HEK293T (cell line): ENCODE data around the gene FAM13C.

Source experiments
- BHLHE40 ChIP-seq: fragments of 450-650 bp; IDR thresholded peaks from 2 replicates; pipeline ENCODE4 v1.6.1; 2016; ENCODE audit warnings: mild to moderate bottlenecking, moderate library complexity, borderline replicate concordance
- ELF4 ChIP-seq: fragments of 450-650 bp; IDR thresholded peaks from 2 replicates; pipeline ENCODE4 v1.6.1; 2017; ENCODE audit warnings: antibody characterized with exemption
- FOXA1 ChIP-seq: fragments of 450-650 bp; IDR thresholded peaks from 2 replicates; pipeline ENCODE4 v1.6.1; 2016; ENCODE audit warnings: mild to moderate bottlenecking
- FOXM1 ChIP-seq: fragments of 450-650 bp; IDR thresholded peaks from 2 replicates; pipeline ENCODE4 v1.6.1; 2017; ENCODE audit warnings: mild to moderate bottlenecking, borderline replicate concordance
- HDGF ChIP-seq: fragments of 450-650 bp; IDR thresholded peaks from 2 replicates; pipeline ENCODE4 v1.6.1; 2017; ENCODE audit warnings: antibody characterized with exemption, borderline replicate concordance
- L3MBTL2 ChIP-seq: fragments of 450-650 bp; conservative IDR thresholded peaks from 2 replicates; pipeline ENCODE4 v1.6.1; 2016; ENCODE audit warnings: mild to moderate bottlenecking
- SP1 ChIP-seq: fragments of 450-650 bp; IDR thresholded peaks from 2 replicates; pipeline ENCODE4 v1.6.1; 2017
- TARDBP ChIP-seq: fragments of 450-650 bp; IDR thresholded peaks from 2 replicates; pipeline ENCODE4 v1.6.1; 2016

- TF ChIP-seq L3MBTL2 = no peak
- TF ChIP-seq TARDBP = no peak
- no peak for TF ChIP-seq ELF4
- TF ChIP-seq SP1 = no peak
- no peak for TF ChIP-seq BHLHE40
- no peak for TF ChIP-seq FOXA1
- no peak for TF ChIP-seq HDGF
- TF ChIP-seq FOXM1 = no peak
These were observed 39.3 kb downstream of the FAM13C start for GRCh38 chr10:59323036-59323459.
